PC-9 (cell line): ENCODE measurements around the gene ARHGAP26. TPM values are rescaled to one million over a fixed set of nuclear protein-coding genes. Genes with fewer than 3 reads are reported as not detected.

Experiments
- BruUV-seq: library from RNA; stranded (reverse); fragments of 400-500 nt; replicated peaks from 2 replicates; lab custom pipeline; 2021; lab: Mats Ljungman, UMichigan
- CTCF ChIA-PET: fragments of 300-600 bp; sonication (Branson Sonifier 250); formaldehyde crosslinking; loops from one replicate; lab custom pipeline; 2022; ENCODE audit warnings: antibody characterized with exemption; lab: Charles Lee
- POLR2A ChIA-PET: fragments of 300-600 bp; sonication (Branson Sonifier 250); formaldehyde crosslinking; loops from one replicate; lab custom pipeline; 2022; ENCODE audit warnings: antibody characterized with exemption; ENCODE audit not compliant: unreplicated experiment; lab: Charles Lee
- DNase-seq, 2 experiments: peaks; one replicate each; pipeline versions ENCODE4 v3.0.0 to v3.0.0-alpha.2; 2015 to 2022; ENCODE audit warnings: mixed read lengths in 1 of 2
- H2AFZ ChIP-seq: fragments of 200-600 bp; sonication (generic); 2 replicates; pipeline ENCODE4 v1.8.1; 2017; ENCODE audit warnings: antibody characterized with exemption
- H3F3A ChIP-seq: fragments of 200-600 bp; sonication (generic); 2 replicates; pipeline ENCODE4 v1.8.1; 2017; ENCODE audit warnings: antibody characterized with exemption, mild to moderate bottlenecking, low read depth; ENCODE audit not compliant: insufficient read depth
- H3K27ac ChIP-seq: fragments of 200-600 bp; sonication (generic); 2 replicates; pipeline ENCODE4 v1.6.1; 2016; ENCODE audit warnings: mixed run types
- H3K27me3 ChIP-seq: fragments of 200-600 bp; sonication (generic); 2 replicates; pipeline ENCODE4 v1.6.1; 2016; ENCODE audit warnings: low read depth, mixed run types; ENCODE audit not compliant: insufficient read depth
- H3K36me3 ChIP-seq: fragments of 200-600 bp; sonication (generic); 2 replicates; pipeline ENCODE4 v1.6.1; 2016; ENCODE audit warnings: low read depth, mixed run types
- H3K4me1 ChIP-seq: fragments of 200-600 bp; sonication (generic); replicated peaks from 2 replicates; pipeline ENCODE4 v1.6.1; 2016; ENCODE audit warnings: mixed run types; ENCODE audit not compliant: insufficient read depth
- H3K4me2 ChIP-seq: fragments of 200-600 bp; sonication (generic); 2 replicates; pipeline ENCODE4 v1.6.1; 2017; ENCODE audit warnings: mixed run types
- H3K4me3 ChIP-seq: fragments of 200-600 bp; sonication (generic); 2 replicates; pipeline ENCODE4 v1.6.1; 2016; ENCODE audit warnings: mixed run types
- H3K79me2 ChIP-seq: fragments of 200-600 bp; sonication (generic); 2 replicates; pipeline ENCODE4 v1.6.1; 2017; ENCODE audit warnings: low read depth, mixed run types
- H3K9me2 ChIP-seq: fragments of 200-600 bp; sonication (generic); 2 replicates; pipeline ENCODE4 v1.8.1; 2017; ENCODE audit warnings: mild to moderate bottlenecking; ENCODE audit not compliant: insufficient read depth
- H3K9me3 ChIP-seq: fragments of 200-600 bp; sonication (generic); 2 replicates; pipeline ENCODE4 v1.8.1; 2016; ENCODE audit warnings: low read depth; ENCODE audit not compliant: insufficient read depth
- H4K20me1 ChIP-seq: fragments of 200-600 bp; sonication (generic); 2 replicates; pipeline ENCODE4 v1.8.1; 2017; ENCODE audit not compliant: insufficient read depth
- EZH2 ChIP-seq: fragments of 200-600 bp; sonication (generic); IDR thresholded peaks from 2 replicates; pipeline ENCODE4 v1.8.0; 2017; ENCODE audit warnings: antibody characterized with exemption, low read depth
- intact Hi-C: fragments of 100-400 bp; cut with micrococcal nuclease; formaldehyde crosslinking; loops from one replicate; pipeline ENCODE4 v1.10.0; 2022; ENCODE audit not compliant: unreplicated experiment
- total RNA-seq: library from RNA; stranded (reverse); gene quantifications from 2 replicates; pipeline ENCODE4 v1.2.3, GENCODE V29; 2021
- TF ChIP-seq, protein P1 (sequence below): fragments of 200-600 bp; sonication (generic); conservative IDR thresholded peaks from 2 replicates; pipeline ENCODE4 v1.6.1; 2017; ENCODE audit warnings: mixed run types, antibody characterized with exemption, mild to moderate bottlenecking, moderate library complexity

ARHGAP26 gene
- total RNA-seq, 1 experiment from 2014 or later = 29.7 TPM

DNA sequence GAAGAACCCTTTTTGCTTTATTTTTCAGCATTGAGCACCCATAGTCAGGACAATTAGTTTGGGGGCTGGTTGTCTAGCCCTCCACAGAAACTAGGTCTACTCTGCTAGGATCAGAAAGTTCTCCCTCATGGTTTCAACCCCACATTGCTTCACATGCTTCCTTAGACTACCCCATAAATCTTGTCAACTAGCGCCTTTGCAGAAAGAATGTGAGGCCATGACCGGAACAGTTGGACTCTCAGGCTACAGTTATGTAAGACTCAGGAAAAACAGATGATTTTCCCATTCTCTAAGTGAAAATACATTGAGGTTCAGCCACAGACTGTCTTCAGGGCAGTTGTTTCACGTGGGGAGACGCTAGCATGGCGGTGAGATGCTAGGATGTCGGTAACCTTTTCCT, 377.7 kb downstream of the ARHGAP26 start:
- Histone ChIP-seq H3K4me2 (no peak overlapping the region), H3K36me3 (no peaks in the 10 kb centered on the region; the same call in 1 of the 2 replicates), H3K27me3 (no peaks in the 10 kb centered on the region), H3K27ac (no peak overlapping the region), H2AFZ (no peak overlapping the region), H3K9me2 (no peaks in the 10 kb centered on the region), H3K79me2 (no peaks in the 10 kb centered on the region), H3K4me1 (no peaks in the 10 kb centered on the region), H3F3A (no peaks in the 10 kb centered on the region), H3K4me3 (no peak overlapping the region), H4K20me1 (no peaks in the 10 kb centered on the region), H3K9me3 (no peaks in the 10 kb centered on the region)
- ChIA-PET POLR2A (no interaction called here), CTCF (no interaction called here)
- no TSS peak for BruUV-seq
- DNase-seq = no peak
- no peak for TF ChIP-seq EZH2
- TF ChIP-seq, protein P1, sequence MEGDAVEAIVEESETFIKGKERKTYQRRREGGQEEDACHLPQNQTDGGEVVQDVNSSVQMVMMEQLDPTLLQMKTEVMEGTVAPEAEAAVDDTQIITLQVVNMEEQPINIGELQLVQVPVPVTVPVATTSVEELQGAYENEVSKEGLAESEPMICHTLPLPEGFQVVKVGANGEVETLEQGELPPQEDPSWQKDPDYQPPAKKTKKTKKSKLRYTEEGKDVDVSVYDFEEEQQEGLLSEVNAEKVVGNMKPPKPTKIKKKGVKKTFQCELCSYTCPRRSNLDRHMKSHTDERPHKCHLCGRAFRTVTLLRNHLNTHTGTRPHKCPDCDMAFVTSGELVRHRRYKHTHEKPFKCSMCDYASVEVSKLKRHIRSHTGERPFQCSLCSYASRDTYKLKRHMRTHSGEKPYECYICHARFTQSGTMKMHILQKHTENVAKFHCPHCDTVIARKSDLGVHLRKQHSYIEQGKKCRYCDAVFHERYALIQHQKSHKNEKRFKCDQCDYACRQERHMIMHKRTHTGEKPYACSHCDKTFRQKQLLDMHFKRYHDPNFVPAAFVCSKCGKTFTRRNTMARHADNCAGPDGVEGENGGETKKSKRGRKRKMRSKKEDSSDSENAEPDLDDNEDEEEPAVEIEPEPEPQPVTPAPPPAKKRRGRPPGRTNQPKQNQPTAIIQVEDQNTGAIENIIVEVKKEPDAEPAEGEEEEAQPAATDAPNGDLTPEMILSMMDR = no peak
- intact Hi-C loops = no loop called here

DNA sequence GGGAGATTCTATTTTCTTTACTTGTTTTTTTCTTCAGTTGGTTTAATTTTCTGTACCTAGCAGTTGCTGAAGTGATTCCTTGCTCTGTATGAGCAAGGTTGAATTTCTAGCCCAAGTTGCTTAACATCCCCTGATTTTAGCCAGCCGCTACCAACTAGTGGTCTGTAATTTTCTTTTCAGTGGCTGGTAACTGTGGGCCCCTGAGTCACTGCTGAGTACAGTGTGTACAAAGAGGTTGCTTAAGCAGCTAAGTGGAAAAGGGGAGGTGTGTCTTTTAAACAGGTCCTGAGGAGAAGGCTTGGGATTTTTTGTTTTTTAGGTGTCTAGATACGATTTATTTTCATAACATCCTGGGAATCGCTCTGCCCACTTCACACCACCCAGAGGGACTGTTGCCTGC, 378.6 kb downstream of the ARHGAP26 start:
- Histone ChIP-seq H3K79me2 (no peaks in the 10 kb centered on the region), H3K27me3 (no peaks in the 10 kb centered on the region), H3K36me3 (no peaks in the 10 kb centered on the region; the same call in 1 of the 2 replicates), H3K4me2 (no peak overlapping the region), H3K4me3 (no peak overlapping the region), H3F3A (no peaks in the 10 kb centered on the region), H3K4me1 (no peaks in the 10 kb centered on the region), H4K20me1 (no peaks in the 10 kb centered on the region), H3K27ac (no peak overlapping the region), H3K9me2 (no peaks in the 10 kb centered on the region), H3K9me3 (no peaks in the 10 kb centered on the region), H2AFZ (no peak overlapping the region)
- ChIA-PET CTCF (no interaction called here), POLR2A (no interaction called here)
- no TSS peak for BruUV-seq
- intact Hi-C loops = no loop called here
- no peak for TF ChIP-seq EZH2
- TF ChIP-seq, protein P1 = no peak
- DNase-seq = no peak

- TF ChIP-seq EZH2 = no peak
- TF ChIP-seq, protein P1 = no peak
- CTCF ChIA-PET = no interaction called here
- intact Hi-C loops = no loop called here
- no peaks in the 10 kb centered on the region for H3K9me2 ChIP-seq
- no peak overlapping the region for H3K27ac ChIP-seq
- peaks cover 7% of the 10 kb centered on the region; the same call in 1 of the 2 replicates for H3F3A ChIP-seq
- H3K4me3 ChIP-seq = no peak overlapping the region
- H4K20me1 ChIP-seq = no peaks in the 10 kb centered on the region
- H3K27me3 ChIP-seq = no peaks in the 10 kb centered on the region
- H2AFZ ChIP-seq = no peak overlapping the region
- no peaks in the 10 kb centered on the region; the same call in 1 of the 2 replicates for H3K36me3 ChIP-seq
- no peaks in the 10 kb centered on the region for H3K9me3 ChIP-seq
- H3K4me2 ChIP-seq = no peak overlapping the region
- peaks cover 8% of the 10 kb centered on the region for H3K4me1 ChIP-seq
- no peaks in the 10 kb centered on the region for H3K79me2 ChIP-seq
- no TSS peak for BruUV-seq
- no peak for DNase-seq
- POLR2A ChIA-PET = interaction anchor here (0.5 kb wide), 1 partner anchor 784 kb away, joined by 7 read pairs; no protein-coding TSS in a partner anchor
These were observed 379.6 kb downstream of the ARHGAP26 start for GRCh38 chr5:143149759-143150158.
